ENCODE results near the gene SHMT2.

Gene SHMT2

DNA sequence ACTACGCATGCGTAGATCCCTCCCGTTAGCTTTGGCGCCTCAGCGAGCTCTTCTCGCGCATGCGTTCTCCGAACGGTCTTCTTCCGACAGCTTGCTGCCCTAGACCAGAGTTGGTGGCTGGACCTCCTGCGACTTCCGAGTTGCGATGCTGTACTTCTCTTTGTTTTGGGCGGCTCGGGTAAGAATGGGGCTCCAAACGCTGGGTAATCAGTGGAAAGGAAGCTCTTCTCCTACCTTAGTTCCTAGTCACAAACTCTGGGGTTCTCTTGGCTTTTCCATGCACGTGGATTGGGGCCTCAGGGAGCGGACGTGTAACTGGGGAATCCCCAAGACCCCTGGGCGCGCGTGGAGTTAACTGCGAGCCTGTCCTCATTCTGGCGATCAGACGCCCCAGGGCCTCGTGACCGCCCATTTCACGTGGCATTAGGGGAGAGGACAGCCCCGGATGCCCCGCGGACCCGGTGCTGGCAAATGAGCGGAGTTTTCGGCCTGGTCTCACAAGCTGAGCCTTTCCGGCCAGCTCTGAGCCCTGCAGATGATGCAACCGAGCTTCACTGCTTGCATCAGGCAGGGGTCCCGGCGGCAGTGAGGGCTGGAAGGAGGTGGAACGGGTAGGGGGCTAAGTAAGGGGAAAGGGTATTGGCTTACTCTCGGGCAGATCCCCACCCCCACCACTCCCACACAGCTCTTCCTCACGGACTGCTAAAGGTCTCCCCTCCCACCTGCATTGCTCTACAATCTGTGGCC, at the start of gene SHMT2:
TSS of gene SHMT2 (plus strand) at position 78 of the 747 bp plus-strand sequence. CDS start at position 146, 68 bp downstream.
- peak; percentile 87 for DNase-seq

DNA sequence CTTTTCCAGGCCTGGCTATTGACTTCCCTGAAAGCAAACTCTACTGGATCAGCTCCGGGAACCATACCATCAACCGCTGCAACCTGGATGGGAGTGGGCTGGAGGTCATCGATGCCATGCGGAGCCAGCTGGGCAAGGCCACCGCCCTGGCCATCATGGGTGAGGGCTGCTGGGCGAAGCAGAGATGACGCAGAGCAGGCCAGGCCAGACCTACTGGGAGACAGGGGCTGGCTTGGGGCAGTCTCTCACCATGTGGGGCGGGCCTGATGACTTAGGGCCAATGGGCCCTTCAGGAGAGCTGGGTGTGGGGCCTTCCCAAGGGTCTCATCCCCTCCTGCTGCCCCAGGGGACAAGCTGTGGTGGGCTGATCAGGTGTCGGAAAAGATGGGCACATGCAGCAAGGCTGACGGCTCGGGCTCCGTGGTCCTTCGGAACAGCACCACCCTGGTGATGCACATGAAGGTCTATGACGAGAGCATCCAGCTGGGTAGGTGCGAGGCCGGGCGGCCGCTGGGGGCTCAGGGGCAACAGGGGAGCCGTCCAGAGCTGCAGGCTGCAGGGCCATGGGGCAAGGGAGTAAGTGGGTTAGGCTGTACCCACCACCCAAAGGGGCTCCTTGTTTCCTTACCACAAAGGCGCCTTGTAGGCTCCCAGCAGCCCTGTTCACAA, 49.1 kb upstream of the SHMT2 start:
- DNase-seq, result no peak

DNA sequence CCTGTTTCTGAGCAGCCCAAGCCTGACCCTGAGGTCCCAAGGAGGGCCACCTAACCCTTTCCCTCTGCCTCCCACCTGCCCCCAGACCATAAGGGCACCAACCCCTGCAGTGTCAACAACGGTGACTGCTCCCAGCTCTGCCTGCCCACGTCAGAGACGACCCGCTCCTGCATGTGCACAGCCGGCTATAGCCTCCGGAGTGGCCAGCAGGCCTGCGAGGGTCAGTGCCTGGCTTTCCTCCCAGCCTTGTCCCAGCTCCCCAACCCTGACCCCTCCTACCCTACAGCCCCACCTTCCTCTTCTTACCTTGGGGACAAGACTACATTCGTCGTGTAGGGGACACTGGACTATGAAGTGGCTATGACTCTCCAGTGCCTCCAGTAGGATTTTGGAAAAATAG, 48.4 kb upstream of the SHMT2 start:
- DNase-seq, result no peak

DNA sequence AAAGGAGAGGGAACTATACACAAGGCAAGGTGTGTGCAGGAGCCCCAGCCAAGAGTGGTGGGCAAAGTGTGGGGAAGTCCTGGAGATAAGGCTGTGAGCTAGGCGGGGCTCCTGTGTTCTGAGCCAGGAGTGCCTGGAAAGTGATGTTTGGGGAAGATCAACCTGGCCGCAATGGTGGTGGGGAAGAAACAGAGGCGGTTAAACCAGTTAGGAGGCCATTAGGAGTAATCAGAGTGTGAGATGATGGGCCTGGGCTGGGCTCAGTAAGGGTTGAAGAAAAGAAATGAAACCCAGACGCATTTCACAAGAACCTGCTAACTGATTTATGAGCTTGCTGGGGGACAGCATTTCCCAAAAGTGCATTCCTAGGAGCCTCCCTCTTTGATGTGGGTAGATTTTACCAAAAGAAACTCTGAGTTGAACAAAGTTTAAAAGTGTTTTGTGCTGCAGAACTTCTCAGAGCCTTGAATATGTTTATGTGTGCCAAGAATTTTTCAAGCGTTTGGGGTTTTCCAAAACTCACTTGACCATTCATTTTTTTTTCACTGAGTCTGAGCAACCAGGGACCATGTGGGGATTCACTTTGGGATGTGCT, 47.9 kb upstream of the SHMT2 start:
- no peak for DNase-seq

DNA sequence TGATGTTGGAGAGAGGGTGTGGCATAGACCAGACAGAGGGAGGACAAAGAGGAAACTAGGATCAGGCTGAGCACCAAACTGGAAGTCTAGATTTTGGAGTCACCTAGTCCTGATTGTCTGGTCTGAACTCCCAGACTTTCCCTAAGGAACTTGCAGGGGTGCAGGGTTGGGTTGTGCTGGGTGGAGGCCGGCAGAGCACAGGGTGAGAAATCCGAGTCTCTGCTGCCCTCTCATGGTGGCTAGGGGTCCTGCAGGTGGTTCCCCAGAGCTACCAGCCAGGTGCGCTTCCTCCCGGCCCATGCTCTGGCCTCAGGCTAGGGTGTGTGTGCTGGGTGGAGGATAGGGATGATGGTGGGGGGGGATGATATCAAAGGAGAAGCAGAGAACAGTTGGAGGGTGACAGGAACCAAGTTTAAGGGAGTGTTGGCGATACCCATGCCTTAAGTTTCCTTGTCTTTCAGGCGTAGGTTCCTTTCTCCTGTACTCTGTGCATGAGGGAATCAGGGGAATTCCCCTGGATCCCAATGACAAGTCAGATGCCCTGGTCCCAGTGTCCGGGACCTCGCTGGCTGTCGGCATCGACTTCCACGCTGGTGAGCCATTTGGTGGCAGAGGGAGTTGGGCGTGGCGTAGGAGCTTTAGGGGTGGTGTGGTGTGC, 46.5 kb upstream of the SHMT2 start:
- peak; percentile 45 for DNase-seq

DNA sequence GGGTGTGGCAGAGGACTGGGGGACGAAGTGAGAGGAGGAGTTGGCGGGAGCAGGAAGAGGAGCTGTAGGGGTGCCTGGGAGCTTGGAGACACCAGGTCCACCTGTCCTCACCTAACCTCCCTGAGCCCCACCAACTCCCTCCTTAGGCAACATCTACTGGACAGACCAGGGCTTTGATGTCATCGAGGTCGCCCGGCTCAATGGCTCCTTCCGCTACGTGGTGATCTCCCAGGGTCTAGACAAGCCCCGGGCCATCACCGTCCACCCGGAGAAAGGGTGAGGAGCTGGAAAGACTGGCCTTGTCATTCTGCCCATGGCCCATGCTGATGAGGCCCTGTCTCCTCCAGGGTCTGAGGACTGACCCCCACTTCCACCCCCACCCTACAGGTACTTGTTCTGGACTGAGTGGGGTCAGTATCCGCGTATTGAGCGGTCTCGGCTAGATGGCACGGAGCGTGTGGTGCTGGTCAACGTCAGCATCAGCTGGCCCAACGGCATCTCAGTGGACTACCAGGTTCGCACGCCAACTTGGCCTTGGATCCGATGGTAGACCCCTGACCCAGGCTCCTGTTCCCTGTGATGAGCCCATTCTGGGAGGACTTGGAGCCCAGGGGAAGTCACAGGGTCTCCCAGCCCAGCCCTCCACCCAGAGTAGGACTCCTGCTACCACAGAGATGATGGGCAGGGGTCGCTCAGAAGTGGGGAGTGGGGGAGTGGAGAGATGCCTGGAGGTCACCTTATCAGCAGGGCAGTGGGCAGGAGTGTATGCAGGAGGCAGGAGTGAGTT, 45.4 kb upstream of the SHMT2 start:
- DNase-seq, result no peak

DNA sequence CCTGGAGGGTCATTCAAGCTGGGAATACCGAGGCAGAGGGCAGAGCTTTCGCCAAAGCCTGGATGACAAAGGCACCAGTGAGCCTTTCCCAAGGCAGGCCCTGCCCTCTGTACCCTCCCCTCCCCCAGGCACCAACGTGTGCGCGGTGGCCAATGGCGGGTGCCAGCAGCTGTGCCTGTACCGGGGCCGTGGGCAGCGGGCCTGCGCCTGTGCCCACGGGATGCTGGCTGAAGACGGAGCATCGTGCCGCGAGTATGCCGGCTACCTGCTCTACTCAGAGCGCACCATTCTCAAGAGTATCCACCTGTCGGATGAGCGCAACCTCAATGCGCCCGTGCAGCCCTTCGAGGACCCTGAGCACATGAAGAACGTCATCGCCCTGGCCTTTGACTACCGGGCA, 44.1 kb upstream of the SHMT2 start:
- no peak for DNase-seq

DNA sequence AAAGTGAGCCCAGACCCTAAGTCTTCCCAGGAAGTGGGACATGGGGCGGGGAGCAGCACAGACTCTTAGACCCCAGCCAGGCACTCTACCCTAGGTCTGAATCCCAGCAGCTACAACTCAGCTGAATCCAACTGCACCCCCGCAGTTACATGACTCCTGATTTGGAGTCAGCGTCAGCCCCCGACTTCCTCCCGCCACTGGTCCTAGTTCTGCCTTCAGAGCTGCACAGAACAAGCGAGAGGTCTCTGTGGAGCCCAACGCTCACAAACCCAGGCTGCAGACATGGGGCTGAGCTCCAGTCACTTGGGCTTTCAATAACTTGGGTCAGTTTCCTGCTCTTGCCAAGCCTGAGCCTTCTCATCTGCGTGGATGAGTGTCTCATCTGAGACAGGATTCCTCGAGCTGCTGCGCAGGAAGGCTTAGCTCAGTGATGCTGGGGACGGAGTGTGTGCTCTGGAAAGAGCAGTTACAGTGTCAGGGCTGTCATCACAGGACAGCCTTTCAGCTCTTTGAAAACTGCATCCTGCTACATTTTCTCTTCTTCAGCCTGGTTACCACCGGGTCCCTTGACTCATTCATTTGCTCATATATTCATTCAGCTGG, 43.5 kb upstream of the SHMT2 start:
- DNase-seq, result no peak

DNA sequence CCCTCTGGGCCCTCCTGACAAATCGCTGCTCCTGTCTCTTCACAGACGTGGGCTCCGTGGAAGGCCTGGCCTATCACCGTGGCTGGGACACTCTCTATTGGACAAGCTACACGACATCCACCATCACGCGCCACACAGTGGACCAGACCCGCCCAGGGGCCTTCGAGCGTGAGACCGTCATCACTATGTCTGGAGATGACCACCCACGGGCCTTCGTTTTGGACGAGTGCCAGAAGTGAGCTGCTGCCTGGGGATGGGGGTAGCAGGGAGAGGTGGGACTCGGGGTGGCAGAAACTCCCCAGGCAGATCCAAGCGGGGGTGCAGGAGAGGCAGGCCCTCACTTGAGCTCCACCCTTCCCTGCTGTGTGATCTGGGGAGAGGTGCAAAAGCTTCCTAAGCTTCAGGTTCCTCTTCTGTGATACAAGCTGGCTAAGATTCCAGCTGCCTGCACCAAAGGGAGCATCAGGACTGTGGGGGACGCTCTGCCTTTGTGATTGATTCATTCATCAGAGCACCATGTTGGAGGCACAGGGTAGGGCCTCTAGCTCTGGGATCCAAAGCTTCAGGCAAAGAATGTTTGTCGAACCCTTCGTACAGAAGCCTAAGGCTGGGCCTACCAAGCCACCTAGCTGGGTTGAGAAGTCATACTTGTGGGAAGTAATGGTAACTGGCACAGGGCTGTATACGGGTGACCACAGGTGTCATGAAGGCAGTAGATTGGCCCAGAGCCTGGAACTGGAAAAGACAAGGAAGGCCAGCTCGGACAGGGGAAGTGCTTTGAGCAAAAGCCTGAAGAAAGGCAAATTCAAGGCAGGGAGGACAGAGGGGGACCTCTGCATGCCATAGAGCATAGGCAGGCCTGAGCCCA, 42.1 kb upstream of the SHMT2 start:
- no peak for DNase-seq

DNA sequence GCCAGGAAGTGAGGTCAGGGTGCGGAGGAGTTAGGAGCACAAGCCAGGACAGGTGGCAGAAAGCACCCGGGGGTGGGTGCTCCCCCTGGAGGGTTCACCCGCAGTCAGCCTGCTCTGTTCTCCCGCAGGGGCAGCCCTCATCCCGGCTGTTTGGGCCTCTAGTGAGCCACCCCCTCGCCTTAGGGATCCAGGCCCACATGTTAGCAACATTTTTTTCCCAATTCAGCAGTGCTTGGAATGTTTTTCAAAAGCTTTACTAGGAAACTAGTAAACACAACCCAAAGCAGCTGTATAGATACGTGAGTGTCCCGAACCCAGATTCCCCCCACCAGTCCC, 41.5 kb upstream of the SHMT2 start:
- DNase-seq, result no peak

DNA sequence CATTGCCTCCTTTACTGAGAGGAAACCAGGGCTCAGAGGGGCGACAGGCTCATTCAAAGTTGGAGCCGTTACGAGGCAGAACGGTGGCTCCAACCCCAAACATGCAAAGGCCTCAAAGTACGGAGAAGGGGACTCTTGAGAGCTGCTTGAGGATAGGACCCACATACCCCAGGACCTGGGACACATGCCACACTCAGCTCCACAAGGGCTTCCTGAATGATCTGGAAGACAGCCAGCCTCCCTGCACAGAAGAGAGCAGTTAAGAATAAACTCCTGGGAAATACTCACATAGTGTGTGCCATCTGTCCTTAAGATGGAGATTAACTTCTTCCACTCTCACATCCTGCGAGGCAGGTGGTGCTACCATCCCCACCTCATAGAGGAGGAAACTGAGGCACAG, 39.5 kb upstream of the SHMT2 start:
- DNase-seq, result no peak

DNA sequence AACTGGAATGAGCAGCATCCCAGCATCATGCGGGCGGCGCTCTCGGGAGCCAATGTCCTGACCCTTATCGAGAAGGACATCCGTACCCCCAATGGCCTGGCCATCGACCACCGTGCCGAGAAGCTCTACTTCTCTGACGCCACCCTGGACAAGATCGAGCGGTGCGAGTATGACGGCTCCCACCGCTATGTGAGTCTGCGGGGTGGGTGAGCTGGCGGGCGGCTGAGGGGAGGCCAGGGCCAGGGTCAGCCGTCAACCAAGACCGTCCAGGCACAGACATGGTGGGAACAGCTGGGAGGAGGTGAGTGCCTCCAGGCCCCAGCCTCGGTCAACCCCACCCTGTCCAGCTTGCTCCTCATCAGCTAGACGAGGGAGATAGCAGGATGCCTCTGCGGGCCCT, 38.7 kb upstream of the SHMT2 start:
- no peak for DNase-seq

DNA sequence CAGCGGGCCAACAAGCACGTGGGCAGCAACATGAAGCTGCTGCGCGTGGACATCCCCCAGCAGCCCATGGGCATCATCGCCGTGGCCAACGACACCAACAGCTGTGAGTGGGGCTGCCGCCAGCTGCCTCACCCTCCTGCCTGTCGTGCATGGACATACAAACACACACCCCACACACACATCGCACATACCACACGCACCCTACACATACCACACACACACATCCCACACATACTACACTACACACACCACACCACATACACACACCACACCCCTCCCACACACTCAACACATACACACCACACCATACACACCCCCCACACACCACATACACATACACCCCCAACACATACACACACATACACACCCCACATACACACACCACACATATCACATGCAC, 38.1 kb upstream of the SHMT2 start:
- DNase-seq, result no peak

DNA sequence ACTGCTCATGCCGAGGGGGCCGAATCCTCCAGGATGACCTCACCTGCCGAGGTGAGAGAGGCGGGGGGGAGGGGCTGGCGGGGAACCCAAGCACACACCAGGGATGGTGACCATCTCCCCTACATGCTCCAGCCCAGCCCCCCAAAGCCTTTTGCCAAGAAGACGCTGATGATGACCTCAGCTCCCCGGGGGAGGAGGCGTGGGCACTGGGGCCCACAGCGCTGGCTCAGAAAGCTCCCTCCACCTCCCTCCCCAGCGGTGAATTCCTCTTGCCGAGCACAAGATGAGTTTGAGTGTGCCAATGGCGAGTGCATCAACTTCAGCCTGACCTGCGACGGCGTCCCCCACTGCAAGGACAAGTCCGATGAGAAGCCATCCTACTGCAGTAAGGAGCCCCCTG, 36.6 kb upstream of the SHMT2 start:
- no peak for DNase-seq

DNA sequence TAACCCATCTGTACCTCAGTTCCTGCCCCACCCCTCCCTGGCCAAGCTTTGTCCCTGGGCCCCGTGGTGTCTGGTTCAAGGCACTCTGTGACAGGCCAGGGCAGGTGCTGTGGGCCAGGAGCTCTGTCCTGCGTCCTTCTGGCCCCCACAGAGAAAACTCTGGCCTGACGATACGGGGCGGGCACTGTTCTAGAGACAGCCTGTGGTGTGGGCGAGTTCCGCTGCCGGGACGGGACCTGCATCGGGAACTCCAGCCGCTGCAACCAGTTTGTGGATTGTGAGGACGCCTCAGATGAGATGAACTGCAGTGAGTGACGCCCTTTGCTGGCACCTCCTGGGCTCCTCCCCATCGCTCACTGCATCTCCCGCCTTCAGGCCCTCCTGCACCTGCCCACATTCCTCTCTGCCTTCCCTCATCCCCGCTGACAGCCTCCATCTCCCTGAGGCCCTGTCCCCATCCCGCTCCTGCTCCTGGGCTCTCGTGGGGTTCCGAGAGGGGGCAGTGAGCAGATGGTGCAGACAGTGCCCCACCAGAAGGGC, 35.7 kb upstream of the SHMT2 start:
- DNase-seq, result no peak

DNA sequence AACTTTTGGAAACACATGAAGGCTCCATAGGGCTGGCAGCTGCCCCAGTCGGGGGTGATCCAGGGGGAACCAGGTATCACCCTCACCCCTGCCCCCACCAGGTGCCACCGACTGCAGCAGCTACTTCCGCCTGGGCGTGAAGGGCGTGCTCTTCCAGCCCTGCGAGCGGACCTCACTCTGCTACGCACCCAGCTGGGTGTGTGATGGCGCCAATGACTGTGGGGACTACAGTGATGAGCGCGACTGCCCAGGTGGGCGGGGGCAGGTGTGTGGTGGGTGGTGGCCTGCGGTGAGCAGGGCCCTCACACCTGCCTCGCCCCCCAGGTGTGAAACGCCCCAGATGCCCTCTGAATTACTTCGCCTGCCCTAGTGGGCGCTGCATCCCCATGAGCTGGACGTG, 35.3 kb upstream of the SHMT2 start:
- no peak for DNase-seq

DNA sequence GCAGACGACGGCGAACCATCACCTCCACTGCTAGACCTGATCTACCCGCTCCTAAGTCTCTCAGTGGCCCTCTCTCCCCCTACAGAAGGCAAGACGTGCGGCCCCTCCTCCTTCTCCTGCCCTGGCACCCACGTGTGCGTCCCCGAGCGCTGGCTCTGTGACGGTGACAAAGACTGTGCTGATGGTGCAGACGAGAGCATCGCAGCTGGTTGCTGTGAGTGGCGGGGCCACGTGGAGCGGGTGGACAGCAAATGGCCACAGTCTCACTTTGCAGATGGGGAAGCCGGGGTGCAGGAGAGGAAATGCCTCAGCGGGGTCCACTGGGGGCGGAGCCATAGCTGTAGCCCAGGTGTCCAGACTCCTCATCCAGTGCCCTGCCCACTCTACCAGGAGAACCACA, 34.3 kb upstream of the SHMT2 start:
- no peak for DNase-seq

DNA sequence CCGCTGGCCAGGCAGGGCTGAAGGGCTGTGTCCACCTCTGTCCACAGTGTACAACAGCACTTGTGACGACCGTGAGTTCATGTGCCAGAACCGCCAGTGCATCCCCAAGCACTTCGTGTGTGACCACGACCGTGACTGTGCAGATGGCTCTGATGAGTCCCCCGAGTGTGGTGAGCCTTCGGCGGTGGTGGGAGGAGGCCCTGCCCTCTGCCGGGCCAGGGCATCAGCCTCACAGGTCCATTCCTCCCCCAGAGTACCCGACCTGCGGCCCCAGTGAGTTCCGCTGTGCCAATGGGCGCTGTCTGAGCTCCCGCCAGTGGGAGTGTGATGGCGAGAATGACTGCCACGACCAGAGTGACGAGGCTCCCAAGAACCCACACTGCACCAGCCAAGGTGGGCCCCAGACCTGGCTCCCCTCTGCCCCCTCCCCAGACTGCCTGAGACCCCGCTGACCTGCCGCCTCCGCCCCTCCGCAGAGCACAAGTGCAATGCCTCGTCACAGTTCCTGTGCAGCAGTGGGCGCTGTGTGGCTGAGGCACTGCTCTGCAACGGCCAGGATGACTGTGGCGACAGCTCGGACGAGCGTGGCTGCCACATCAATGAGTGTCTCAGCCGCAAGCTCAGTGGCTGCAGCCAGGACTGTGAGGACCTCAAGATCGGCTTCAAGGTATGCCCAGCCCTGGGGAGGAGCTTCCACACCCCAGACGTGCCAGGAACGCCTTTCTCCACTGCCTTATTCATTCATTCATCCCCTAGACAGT, 33.7 kb upstream of the SHMT2 start:
- DNase-seq, result no peak

DNA sequence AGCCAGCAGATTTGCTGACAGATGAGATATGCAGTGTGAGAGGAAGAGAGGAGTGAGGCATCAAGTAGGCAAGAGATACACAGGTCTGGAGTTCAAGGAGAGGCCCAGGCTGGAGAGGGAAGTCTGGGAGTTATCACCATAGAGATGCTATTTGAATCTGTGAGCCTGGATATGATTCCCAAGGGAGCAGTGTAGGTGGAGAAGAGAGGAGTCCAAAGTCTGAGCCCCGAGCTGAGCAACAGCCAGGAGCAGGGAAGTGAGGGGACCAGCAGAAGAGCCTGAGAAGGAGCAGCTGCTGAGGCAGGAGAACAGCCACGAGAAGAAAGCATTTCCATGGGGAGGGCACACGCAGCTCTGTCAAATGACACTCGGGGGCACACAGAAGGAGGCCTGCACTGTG, 33.1 kb upstream of the SHMT2 start:
- DNase-seq, result no peak

DNA sequence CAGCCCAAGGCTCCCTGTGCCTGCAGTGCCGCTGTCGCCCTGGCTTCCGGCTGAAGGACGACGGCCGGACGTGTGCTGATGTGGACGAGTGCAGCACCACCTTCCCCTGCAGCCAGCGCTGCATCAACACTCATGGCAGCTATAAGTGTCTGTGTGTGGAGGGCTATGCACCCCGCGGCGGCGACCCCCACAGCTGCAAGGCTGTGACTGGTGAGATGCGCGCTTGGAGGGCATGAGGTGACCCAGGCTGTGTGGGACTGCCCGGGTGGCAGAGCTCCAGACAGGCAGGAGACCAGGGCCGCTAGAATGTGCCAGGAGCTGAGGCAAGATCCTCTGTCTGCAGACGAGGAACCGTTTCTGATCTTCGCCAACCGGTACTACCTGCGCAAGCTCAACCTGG, 32.6 kb upstream of the SHMT2 start:
- no peak for DNase-seq

DNA sequence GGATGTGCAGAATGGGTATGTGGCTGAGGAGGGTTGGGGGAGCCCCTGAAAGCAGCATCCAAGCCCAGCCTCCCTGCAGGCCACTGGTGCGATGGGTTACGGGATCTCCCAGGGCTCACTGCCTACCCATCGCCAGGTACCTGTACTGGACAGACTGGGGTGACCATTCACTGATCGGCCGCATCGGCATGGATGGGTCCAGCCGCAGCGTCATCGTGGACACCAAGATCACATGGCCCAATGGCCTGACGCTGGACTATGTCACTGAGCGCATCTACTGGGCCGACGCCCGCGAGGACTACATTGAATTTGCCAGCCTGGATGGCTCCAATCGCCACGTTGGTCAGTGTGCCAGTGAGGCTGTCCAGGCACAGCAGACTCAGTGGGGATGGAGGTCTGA, 31.2 kb upstream of the SHMT2 start:
- DNase-seq, result no peak

All from GDM1 (cell line).